ENCODE data around the gene PPA2. TPM values are rescaled to one million over a fixed set of nuclear protein-coding genes. Genes with fewer than 3 reads are reported as not detected.

The PPA2 gene
- total RNA-seq, 1 experiment from 2014 or later, result 54.6 TPM

DNA sequence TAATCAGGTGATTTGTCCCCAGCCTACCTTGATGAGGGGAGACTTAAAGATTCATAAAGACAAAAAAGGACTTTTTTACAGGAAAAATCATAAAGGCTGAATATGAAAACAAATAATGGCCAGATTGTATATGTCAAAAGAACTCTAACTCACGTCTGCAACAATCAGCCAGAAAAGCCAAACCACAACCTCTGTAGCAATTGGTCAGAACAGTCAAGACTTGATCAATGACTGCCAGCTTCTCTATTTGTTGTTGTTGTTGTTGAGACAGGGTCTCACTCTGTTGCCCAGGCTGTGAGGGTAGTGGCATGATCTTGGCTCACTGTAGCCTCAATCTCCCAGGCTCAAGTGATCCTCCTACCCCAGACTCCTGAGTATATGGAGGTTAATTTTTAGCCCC, 35.9 kb upstream of the PPA2 start:
- TF ChIP-seq, protein P1, sequence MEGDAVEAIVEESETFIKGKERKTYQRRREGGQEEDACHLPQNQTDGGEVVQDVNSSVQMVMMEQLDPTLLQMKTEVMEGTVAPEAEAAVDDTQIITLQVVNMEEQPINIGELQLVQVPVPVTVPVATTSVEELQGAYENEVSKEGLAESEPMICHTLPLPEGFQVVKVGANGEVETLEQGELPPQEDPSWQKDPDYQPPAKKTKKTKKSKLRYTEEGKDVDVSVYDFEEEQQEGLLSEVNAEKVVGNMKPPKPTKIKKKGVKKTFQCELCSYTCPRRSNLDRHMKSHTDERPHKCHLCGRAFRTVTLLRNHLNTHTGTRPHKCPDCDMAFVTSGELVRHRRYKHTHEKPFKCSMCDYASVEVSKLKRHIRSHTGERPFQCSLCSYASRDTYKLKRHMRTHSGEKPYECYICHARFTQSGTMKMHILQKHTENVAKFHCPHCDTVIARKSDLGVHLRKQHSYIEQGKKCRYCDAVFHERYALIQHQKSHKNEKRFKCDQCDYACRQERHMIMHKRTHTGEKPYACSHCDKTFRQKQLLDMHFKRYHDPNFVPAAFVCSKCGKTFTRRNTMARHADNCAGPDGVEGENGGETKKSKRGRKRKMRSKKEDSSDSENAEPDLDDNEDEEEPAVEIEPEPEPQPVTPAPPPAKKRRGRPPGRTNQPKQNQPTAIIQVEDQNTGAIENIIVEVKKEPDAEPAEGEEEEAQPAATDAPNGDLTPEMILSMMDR (IDR thresholded peaks at IDR 0.05), result no peak
- TF ChIP-seq SIN3A (IDR thresholded peaks at IDR 0.05; ENCODE audit: borderline replicate concordance, insufficient read depth, low read depth, low read length) (no peak), TCF7L2 (IDR thresholded peaks at IDR 0.05; ENCODE audit: low read depth, low read length) (no peak), POLR2AphosphoS5 (IDR thresholded peaks at IDR 0.05; ENCODE audit: low read depth, low read length) (no peak)
- TF ChIP-seq, protein P2, sequence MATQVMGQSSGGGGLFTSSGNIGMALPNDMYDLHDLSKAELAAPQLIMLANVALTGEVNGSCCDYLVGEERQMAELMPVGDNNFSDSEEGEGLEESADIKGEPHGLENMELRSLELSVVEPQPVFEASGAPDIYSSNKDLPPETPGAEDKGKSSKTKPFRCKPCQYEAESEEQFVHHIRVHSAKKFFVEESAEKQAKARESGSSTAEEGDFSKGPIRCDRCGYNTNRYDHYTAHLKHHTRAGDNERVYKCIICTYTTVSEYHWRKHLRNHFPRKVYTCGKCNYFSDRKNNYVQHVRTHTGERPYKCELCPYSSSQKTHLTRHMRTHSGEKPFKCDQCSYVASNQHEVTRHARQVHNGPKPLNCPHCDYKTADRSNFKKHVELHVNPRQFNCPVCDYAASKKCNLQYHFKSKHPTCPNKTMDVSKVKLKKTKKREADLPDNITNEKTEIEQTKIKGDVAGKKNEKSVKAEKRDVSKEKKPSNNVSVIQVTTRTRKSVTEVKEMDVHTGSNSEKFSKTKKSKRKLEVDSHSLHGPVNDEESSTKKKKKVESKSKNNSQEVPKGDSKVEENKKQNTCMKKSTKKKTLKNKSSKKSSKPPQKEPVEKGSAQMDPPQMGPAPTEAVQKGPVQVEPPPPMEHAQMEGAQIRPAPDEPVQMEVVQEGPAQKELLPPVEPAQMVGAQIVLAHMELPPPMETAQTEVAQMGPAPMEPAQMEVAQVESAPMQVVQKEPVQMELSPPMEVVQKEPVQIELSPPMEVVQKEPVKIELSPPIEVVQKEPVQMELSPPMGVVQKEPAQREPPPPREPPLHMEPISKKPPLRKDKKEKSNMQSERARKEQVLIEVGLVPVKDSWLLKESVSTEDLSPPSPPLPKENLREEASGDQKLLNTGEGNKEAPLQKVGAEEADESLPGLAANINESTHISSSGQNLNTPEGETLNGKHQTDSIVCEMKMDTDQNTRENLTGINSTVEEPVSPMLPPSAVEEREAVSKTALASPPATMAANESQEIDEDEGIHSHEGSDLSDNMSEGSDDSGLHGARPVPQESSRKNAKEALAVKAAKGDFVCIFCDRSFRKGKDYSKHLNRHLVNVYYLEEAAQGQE (IDR thresholded peaks at IDR 0.05; ENCODE audit: insufficient read depth in 1 of 2, low read depth in 2 of 2, low read length in 1 of 2), result no peak
- no peak overlapping the region for H3K27ac ChIP-seq (ENCODE audit: low read length)
- no peak for ATAC-seq
- in situ Hi-C loops (cut with HindIII; ENCODE audit: low pct_unique_long_range_greater_than_20kb, low sequenced_read_pairs) (no loop called here), intact Hi-C loops (cut with micrococcal nuclease; ENCODE audit: unreplicated experiment) (no loop called here)
- no peaks in the 10 kb centered on the region for H3K36me3 ChIP-seq (ENCODE audit: control insufficient read depth, insufficient read depth, low read length)
- no peak for DNase-seq (ENCODE audit: low read depth, low spot score)
- no peaks in the 10 kb centered on the region for H3K27me3 ChIP-seq (ENCODE audit: control insufficient read depth, insufficient read depth, low read length)
- ChIA-PET CTCF (no interaction called here), POLR2A (no interaction called here)
- no TSS peak for BruUV-seq (replicated peaks)
- H3K9me3 ChIP-seq (ENCODE audit: control insufficient read depth, insufficient read depth, low read depth, low read length), result no peaks in the 10 kb centered on the region
- no peak overlapping the region for H3K4me3 ChIP-seq (ENCODE audit: low read depth in 2 of 2, low read length in 2 of 2)
- H3K4me1 ChIP-seq (ENCODE audit: control insufficient read depth, insufficient read depth, low read length), result no peaks in the 10 kb centered on the region

DNA sequence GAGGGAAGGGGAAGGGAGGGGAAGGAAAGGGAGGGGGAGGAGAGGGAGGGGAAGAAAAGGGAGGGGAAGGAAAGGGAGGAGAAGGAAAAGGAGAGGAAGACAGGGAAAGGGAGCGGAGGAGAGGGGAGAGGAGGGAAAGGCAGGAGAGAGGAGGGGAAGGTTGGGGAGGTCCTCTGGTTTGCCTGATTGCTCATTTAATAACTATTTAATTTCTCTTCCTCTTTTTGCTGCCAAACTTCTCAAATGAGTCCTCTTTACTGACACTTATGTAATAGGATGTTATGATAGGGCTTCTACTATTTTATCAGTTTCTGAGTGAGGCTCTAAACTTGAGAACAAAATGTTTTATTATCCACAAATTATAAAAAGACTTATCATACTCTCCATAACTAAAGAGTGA, 35.4 kb upstream of the PPA2 start:
- no peaks in the 10 kb centered on the region for H3K36me3 ChIP-seq (ENCODE audit: control insufficient read depth, insufficient read depth, low read length)
- ChIA-PET CTCF (no interaction called here), POLR2A (no interaction called here)
- TF ChIP-seq POLR2AphosphoS5 (IDR thresholded peaks at IDR 0.05; ENCODE audit: low read depth, low read length), result no peak
- TF ChIP-seq, protein P2 (IDR thresholded peaks at IDR 0.05; ENCODE audit: insufficient read depth in 1 of 2, low read depth in 2 of 2, low read length in 1 of 2), result no peak
- TF ChIP-seq, protein P1 (IDR thresholded peaks at IDR 0.05), result no peak
- TF ChIP-seq TCF7L2 (IDR thresholded peaks at IDR 0.05; ENCODE audit: low read depth, low read length), result no peak
- TF ChIP-seq SIN3A (IDR thresholded peaks at IDR 0.05; ENCODE audit: borderline replicate concordance, insufficient read depth, low read depth, low read length), result no peak
- intact Hi-C loops (cut with micrococcal nuclease; ENCODE audit: unreplicated experiment), result no loop called here
- no peaks in the 10 kb centered on the region for H3K27me3 ChIP-seq (ENCODE audit: control insufficient read depth, insufficient read depth, low read length)
- BruUV-seq (replicated peaks), result no TSS peak
- H3K4me1 ChIP-seq (ENCODE audit: control insufficient read depth, insufficient read depth, low read length), result no peaks in the 10 kb centered on the region
- H3K9me3 ChIP-seq (ENCODE audit: control insufficient read depth, insufficient read depth, low read depth, low read length), result no peaks in the 10 kb centered on the region
- in situ Hi-C loops (cut with HindIII; ENCODE audit: low pct_unique_long_range_greater_than_20kb, low sequenced_read_pairs), result no loop called here
- no peak overlapping the region for H3K4me3 ChIP-seq (ENCODE audit: low read depth in 2 of 2, low read length in 2 of 2)
- no peak for DNase-seq (ENCODE audit: low read depth, low spot score)
- ATAC-seq, result no peak
- H3K27ac ChIP-seq (ENCODE audit: low read length), result no peak overlapping the region
